Uterus (tissue), 4 donors: Measurements from ENCODE around the gene LRRC28. TPM values are rescaled to one million over a fixed set of nuclear protein-coding genes. Genes with fewer than 3 reads are reported as not detected.

ENCODE experiments used
- DNase-seq, 2 donors: peaks; one replicate each; pipeline ENCODE4 v3.0.0-alpha.2; 2019 to 2020
- H3K27ac ChIP-seq, 2 donors: fragments of 200-600 bp; sonication (generic); 1 replicate in 1 of 2; 2 replicates in 1 of 2; pipeline ENCODE4 v1.5.1; 2016 to 2018
- H3K27me3 ChIP-seq, 2 donors: fragments of 200-600 bp; sonication (generic); one replicate each; pipeline ENCODE4 v1.5.1; 2018 to 2019; ENCODE audit warnings: control low read depth in 1 of 2
- H3K36me3 ChIP-seq, 2 donors: fragments of 200-600 bp; sonication (generic); one replicate each; pipeline ENCODE4 v1.5.1; 2019; ENCODE audit warnings: control low read depth in 1 of 2
- H3K4me1 ChIP-seq, 2 donors: fragments of 200-600 bp; sonication (generic); one replicate each; pipeline ENCODE4 v1.5.1; 2018 to 2019; ENCODE audit warnings: control low read depth in 1 of 2
- H3K4me3 ChIP-seq, 2 donors: fragments of 200-600 bp; sonication (generic); 1 replicate in 1 of 2; 2 replicates in 1 of 2; pipeline ENCODE4 v1.5.1; 2018 to 2019; ENCODE audit warnings: mild to moderate bottlenecking in 1 of 2
- H3K9me3 ChIP-seq, 2 donors: fragments of 200-600 bp; sonication (generic); one replicate each; pipeline ENCODE4 v1.5.1; 2019; ENCODE audit warnings: control low read depth in 1 of 2
- POLR2A ChIP-seq, 2 donors: fragments of 450-650 bp; IDR thresholded peaks; one replicate each; pipeline ENCODE4 v1.6.1; 2016; ENCODE audit warnings: antibody characterized with exemption in 2 of 2, mild to moderate bottlenecking in 1 of 2, moderate library complexity in 1 of 2
- intact Hi-C: fragments of 100-400 bp; cut with DNase I; formaldehyde crosslinking; loops from one replicate; pipeline ENCODE4 v1.15.1; 2023; ENCODE audit warnings: low total_unique reads
- total RNA-seq, 4 donors: library from RNA; depleted of rRNA in 3 of 4; stranded (reverse); fragments of >200 nt in 3 of 4; gene quantifications; one replicate each; pipeline versions ENCODE4 v1.1.0 to v1.2.4, GENCODE V29; 2014 to 2023
- TF ChIP-seq, protein P1 (sequence below), 4 experiments: fragments of 200-600 bp in 2 of 4; fragments of 450-650 bp in 2 of 4; sonication (generic) in 2 of 4; IDR thresholded peaks; one replicate each; pipeline ENCODE4 v1.5.1; 2016 to 2019; ENCODE audit warnings: antibody characterized with exemption in 4 of 4, mild to moderate bottlenecking in 2 of 4, moderate library complexity in 1 of 4
- donor health status: DM: yes; HTN: yes; CAD: no.

Gene LRRC28
- total RNA-seq, 4 donors from 2014 or later = 28.8 to 50.3 (median 35.5) TPM

- Histone ChIP-seq H3K4me1 (peaks cover 0 to 9% of the 10 kb centered on the region in 2 donors), H3K4me3 (no peak overlapping the region), H3K27me3 (no peaks in the 10 kb centered on the region), H3K9me3 (no peaks in the 10 kb centered on the region), H3K36me3 (no peaks in the 10 kb centered on the region), H3K27ac (peak overlapping the region; percentile 38 to 65)
- TF ChIP-seq POLR2A (IDR thresholded peaks at IDR 0.05) = no peak
- TF ChIP-seq, protein P1, sequence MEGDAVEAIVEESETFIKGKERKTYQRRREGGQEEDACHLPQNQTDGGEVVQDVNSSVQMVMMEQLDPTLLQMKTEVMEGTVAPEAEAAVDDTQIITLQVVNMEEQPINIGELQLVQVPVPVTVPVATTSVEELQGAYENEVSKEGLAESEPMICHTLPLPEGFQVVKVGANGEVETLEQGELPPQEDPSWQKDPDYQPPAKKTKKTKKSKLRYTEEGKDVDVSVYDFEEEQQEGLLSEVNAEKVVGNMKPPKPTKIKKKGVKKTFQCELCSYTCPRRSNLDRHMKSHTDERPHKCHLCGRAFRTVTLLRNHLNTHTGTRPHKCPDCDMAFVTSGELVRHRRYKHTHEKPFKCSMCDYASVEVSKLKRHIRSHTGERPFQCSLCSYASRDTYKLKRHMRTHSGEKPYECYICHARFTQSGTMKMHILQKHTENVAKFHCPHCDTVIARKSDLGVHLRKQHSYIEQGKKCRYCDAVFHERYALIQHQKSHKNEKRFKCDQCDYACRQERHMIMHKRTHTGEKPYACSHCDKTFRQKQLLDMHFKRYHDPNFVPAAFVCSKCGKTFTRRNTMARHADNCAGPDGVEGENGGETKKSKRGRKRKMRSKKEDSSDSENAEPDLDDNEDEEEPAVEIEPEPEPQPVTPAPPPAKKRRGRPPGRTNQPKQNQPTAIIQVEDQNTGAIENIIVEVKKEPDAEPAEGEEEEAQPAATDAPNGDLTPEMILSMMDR (IDR thresholded peaks at IDR 0.05) = no peak
- no peak for DNase-seq
- intact Hi-C loops = no loop called here
Observed at GRCh38 chr15:99296386-99296785, 45.1 kb downstream of the LRRC28 start.

DNA sequence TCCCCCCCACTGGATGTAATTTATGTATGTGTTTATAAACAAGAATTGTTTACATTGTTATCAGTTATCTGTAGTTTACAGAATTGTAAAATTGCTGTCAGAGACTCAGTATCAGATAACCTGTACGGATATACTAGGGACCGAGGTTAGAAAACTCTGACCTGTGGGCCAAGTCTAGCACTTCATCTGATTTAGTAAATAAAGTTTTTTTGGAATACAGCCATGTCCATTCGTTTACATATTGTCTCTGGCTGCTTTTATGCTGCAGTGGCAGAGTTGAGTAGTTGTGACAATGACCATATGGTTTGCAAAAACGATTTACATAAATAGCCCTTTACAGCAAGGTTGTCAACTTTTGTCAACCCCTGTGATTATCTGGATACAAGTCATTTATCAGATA lies 52.6 kb downstream of the LRRC28 start:
- DNase-seq = no peak
- H3K27ac ChIP-seq = no peak overlapping the region
- H3K9me3 ChIP-seq = no peaks in the 10 kb centered on the region
- TF ChIP-seq, protein P1 (IDR thresholded peaks at IDR 0.05) = no peak
- no peak for TF ChIP-seq POLR2A (IDR thresholded peaks at IDR 0.05)
- no peaks in the 10 kb centered on the region for H3K36me3 ChIP-seq
- H3K4me3 ChIP-seq = no peak overlapping the region
- H3K4me1 ChIP-seq = peaks cover 0 to 4% of the 10 kb centered on the region in 2 donors
- H3K27me3 ChIP-seq = no peaks in the 10 kb centered on the region
- intact Hi-C loops = no loop called here

- no peaks in the 10 kb centered on the region for H3K36me3 ChIP-seq
- no peak for TF ChIP-seq POLR2A (IDR thresholded peaks at IDR 0.05)
- TF ChIP-seq, protein P1 (IDR thresholded peaks at IDR 0.05) = no peak
- H3K27ac ChIP-seq = no peak overlapping the region
- peaks cover 0 to 4% of the 10 kb centered on the region in 2 donors for H3K4me1 ChIP-seq
- peak; percentile 46 to 58 for DNase-seq
- no peak overlapping the region for H3K4me3 ChIP-seq
- no peaks in the 10 kb centered on the region for H3K9me3 ChIP-seq
- no peaks in the 10 kb centered on the region for H3K27me3 ChIP-seq
- intact Hi-C loops = no loop called here
Observed at GRCh38 chr15:99305761-99306505, 54.7 kb downstream of the LRRC28 start.

DNA sequence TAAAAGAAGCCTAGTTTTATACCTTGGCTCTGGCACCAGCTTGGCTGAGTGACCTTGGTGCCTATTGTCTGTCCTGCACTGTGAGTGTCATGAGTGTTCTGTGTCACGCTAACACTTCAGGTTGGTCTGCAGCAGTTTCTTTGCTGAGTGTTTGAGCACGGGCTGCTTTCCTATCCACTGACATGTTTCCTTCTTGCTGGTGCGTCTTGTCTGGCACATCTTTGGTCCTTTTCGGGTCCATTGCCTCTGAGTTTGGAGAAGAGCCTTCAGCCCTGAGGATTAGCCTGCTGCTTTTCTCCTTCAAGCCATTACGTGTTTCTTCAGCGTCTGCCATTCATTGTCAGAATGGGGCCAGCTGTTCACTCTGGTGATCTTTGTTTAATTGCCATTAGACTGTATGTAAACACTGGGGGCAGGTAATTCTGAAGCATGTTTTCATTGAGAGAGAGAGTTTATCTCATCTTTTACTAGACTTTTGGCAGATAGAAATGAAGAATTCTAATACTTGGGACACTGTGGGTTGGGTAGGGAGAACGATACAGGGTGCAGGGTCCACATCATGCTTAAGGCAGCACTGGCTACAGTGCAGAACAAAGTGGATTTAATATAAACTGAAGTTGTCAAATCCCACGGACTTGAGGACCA lies 55.5 kb downstream of the LRRC28 start:
- intact Hi-C loops = no loop called here
- H3K36me3 ChIP-seq = no peaks in the 10 kb centered on the region
- no peaks in the 10 kb centered on the region for H3K27me3 ChIP-seq
- H3K4me1 ChIP-seq = peaks cover 0 to 4% of the 10 kb centered on the region in 2 donors
- H3K27ac ChIP-seq = no peak overlapping the region
- H3K4me3 ChIP-seq = no peak overlapping the region
- DNase-seq = no peak
- no peaks in the 10 kb centered on the region for H3K9me3 ChIP-seq
- TF ChIP-seq, protein P1 (IDR thresholded peaks at IDR 0.05) = no peak
- no peak for TF ChIP-seq POLR2A (IDR thresholded peaks at IDR 0.05)

GRCh38 chr15:99307735-99308134 lies 56.5 kb downstream of the LRRC28 start:
- intact Hi-C loops = no loop called here
- H3K4me3 ChIP-seq = no peak overlapping the region
- no peaks in the 10 kb centered on the region for H3K27me3 ChIP-seq
- peaks cover 0 to under 1% of the 10 kb centered on the region in 2 donors for H3K9me3 ChIP-seq
- H3K27ac ChIP-seq = no peak overlapping the region
- H3K36me3 ChIP-seq = no peaks in the 10 kb centered on the region
- H3K4me1 ChIP-seq = peaks cover 0 to 4% of the 10 kb centered on the region in 2 donors
- TF ChIP-seq, protein P1 (IDR thresholded peaks at IDR 0.05) = no peak
- no peak for TF ChIP-seq POLR2A (IDR thresholded peaks at IDR 0.05)
- no peak for DNase-seq
